HL-60 (cell line): Measurements from ENCODE around the gene PPP1R18.

ENCODE experiments used
- DNase-seq, 2 experiments: peaks; one replicate each; pipeline ENCODE4 v3.0.0-alpha.2; 2010 to 2020; ENCODE audit warnings: low read depth in 1 of 2, low spot score in 1 of 2
- H3K27ac ChIP-seq: fragments of 250-450 bp; sonication (Bioruptor Pico); replicated peaks from 2 replicates; pipeline ENCODE4 v1.5.1; 2020; ENCODE audit warnings: mild to moderate bottlenecking, moderate library complexity
- H3K27me3 ChIP-seq: fragments of 250-450 bp; sonication (Bioruptor Pico); 2 replicates; pipeline ENCODE4 v1.5.1; 2021; ENCODE audit warnings: mild to moderate bottlenecking, moderate library complexity; ENCODE audit not compliant: insufficient read depth, poor library complexity, severe bottlenecking
- H3K4me3 ChIP-seq: replicated peaks from 2 replicates; pipeline ENCODE4 v1.5.1; 2011; ENCODE audit warnings: mild to moderate bottlenecking, control low read depth, low read length; ENCODE audit not compliant: insufficient read depth
- GABPA ChIP-seq: IDR thresholded peaks from 2 replicates; pipeline ENCODE4 v1.6.1; 2012; ENCODE audit warnings: low read depth
- POLR2AphosphoS5 ChIP-seq: IDR thresholded peaks from 2 replicates; pipeline ENCODE4 v1.6.1; 2012; ENCODE audit warnings: low read depth
- SPI1 ChIP-seq: IDR thresholded peaks from 2 replicates; pipeline ENCODE4 v1.6.1; 2012; ENCODE audit warnings: low read depth, mild to moderate bottlenecking, borderline replicate concordance
- TF ChIP-seq, protein P1 (sequence below): IDR thresholded peaks from one replicate; pipeline ENCODE4 v1.5.1; 2011; ENCODE audit warnings: low read length, control low read depth, inconsistent platforms; ENCODE audit not compliant: insufficient read depth
- TF ChIP-seq, protein P2 (sequence below): IDR thresholded peaks from 2 replicates; pipeline ENCODE4 v1.6.1; 2012; ENCODE audit warnings: low read depth; ENCODE audit not compliant: insufficient replicate concordance

Gene PPP1R18

DNA sequence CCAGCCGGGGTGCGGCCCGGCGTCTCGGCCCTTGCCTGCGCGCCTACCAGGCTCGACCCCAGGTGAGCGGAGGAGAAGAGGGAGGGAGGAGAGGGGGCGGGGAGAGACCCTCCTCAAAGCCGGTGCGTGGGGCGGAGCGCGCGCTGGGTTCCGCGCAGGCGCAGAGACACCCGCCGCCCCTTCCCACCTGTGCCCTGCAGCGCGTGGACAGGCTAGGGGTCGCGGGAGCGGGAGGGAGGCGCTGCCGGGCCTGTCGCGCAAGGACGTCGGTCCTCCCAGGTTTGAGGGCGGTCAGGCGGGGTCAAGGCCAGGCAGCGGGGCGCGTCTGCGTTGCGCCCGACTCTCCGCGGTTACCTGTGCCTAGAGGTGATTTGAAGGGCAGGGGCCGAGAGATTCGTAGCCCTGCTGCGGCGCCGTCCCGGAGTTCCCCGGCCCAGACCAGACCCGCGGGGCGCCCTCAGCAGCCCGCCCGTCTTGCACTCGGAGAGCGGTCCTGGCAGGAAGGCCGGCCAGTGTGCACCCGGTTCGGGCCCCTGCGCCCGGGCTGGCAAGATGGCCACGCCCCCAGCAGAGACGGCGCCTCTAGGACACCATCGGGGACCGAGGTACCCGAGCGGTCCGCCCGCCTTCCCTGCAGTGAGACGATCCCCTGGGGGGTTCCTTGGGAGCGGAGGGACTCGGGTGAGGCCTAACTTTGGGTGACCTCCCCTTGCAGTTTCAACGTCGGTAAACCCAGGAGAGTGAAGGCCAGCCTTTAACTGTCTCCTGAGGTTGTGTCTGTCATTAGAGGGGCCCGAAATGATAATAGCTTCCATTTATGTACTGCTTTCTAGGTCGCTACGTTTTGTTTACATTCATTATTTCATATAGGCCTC lies 39.0 kb downstream of the PPP1R18 start:
- H3K27ac ChIP-seq = peak overlapping the region; percentile 93
- peak overlapping the region; percentile 96 for H3K4me3 ChIP-seq
- TF ChIP-seq POLR2AphosphoS5 (peak; percentile 66), SPI1 (no peak)
- H3K27me3 ChIP-seq = no peaks in the 10 kb centered on the region
- DNase-seq = peak; percentile 76 to 81

- DNase-seq = peak; percentile 77 to 93
- H3K4me3 ChIP-seq = peak within 1 kb of the TSS; percentile 96
- TF ChIP-seq POLR2AphosphoS5 = no peak
- TF ChIP-seq SPI1 = no peak
- TF ChIP-seq GABPA = no peak
- TF ChIP-seq, protein P1, sequence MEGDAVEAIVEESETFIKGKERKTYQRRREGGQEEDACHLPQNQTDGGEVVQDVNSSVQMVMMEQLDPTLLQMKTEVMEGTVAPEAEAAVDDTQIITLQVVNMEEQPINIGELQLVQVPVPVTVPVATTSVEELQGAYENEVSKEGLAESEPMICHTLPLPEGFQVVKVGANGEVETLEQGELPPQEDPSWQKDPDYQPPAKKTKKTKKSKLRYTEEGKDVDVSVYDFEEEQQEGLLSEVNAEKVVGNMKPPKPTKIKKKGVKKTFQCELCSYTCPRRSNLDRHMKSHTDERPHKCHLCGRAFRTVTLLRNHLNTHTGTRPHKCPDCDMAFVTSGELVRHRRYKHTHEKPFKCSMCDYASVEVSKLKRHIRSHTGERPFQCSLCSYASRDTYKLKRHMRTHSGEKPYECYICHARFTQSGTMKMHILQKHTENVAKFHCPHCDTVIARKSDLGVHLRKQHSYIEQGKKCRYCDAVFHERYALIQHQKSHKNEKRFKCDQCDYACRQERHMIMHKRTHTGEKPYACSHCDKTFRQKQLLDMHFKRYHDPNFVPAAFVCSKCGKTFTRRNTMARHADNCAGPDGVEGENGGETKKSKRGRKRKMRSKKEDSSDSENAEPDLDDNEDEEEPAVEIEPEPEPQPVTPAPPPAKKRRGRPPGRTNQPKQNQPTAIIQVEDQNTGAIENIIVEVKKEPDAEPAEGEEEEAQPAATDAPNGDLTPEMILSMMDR = no peak
- TF ChIP-seq, protein P2, sequence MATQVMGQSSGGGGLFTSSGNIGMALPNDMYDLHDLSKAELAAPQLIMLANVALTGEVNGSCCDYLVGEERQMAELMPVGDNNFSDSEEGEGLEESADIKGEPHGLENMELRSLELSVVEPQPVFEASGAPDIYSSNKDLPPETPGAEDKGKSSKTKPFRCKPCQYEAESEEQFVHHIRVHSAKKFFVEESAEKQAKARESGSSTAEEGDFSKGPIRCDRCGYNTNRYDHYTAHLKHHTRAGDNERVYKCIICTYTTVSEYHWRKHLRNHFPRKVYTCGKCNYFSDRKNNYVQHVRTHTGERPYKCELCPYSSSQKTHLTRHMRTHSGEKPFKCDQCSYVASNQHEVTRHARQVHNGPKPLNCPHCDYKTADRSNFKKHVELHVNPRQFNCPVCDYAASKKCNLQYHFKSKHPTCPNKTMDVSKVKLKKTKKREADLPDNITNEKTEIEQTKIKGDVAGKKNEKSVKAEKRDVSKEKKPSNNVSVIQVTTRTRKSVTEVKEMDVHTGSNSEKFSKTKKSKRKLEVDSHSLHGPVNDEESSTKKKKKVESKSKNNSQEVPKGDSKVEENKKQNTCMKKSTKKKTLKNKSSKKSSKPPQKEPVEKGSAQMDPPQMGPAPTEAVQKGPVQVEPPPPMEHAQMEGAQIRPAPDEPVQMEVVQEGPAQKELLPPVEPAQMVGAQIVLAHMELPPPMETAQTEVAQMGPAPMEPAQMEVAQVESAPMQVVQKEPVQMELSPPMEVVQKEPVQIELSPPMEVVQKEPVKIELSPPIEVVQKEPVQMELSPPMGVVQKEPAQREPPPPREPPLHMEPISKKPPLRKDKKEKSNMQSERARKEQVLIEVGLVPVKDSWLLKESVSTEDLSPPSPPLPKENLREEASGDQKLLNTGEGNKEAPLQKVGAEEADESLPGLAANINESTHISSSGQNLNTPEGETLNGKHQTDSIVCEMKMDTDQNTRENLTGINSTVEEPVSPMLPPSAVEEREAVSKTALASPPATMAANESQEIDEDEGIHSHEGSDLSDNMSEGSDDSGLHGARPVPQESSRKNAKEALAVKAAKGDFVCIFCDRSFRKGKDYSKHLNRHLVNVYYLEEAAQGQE = no peak
- peak within 1 kb of the TSS; percentile 93 for H3K27ac ChIP-seq
- H3K27me3 ChIP-seq = no peaks in the 10 kb centered on the region
These were observed 39.8 kb downstream of the PPP1R18 start, which contains the start of gene C6orf136 for GRCh38 chr6:30646450-30647241. TSS of gene C6orf136 (plus strand) at chr6:30647133. CDS start at chr6:30647232, 99 bp downstream.

GRCh38 chr6:30645989-30646388 lies 40.5 kb downstream of the PPP1R18 start:
- DNase-seq = no peak
- Histone ChIP-seq H3K27me3 (no peaks in the 10 kb centered on the region), H3K4me3 (no peak overlapping the region), H3K27ac (no peak overlapping the region)
- TF ChIP-seq GABPA (no peak), SPI1 (no peak), POLR2AphosphoS5 (no peak)
- TF ChIP-seq, protein P1 = no peak
- TF ChIP-seq, protein P2 = no peak

GRCh38 chr6:30644769-30645168 lies 41.7 kb downstream of the PPP1R18 start:
- TF ChIP-seq SPI1 (no peak), GABPA (no peak), POLR2AphosphoS5 (no peak)
- TF ChIP-seq, protein P1 = no peak
- TF ChIP-seq, protein P2 = no peak
- Histone ChIP-seq H3K27ac (no peak overlapping the region), H3K27me3 (no peaks in the 10 kb centered on the region), H3K4me3 (no peak overlapping the region)
- DNase-seq = no peak
